K562 (cell line): ENCODE measurements around the gene TMEM225B. TPM values are rescaled to one million over a fixed set of nuclear protein-coding genes. Genes with fewer than 3 reads are reported as not detected.

Source experiments
- ATAC-seq: fragments of 200-7000 bp; cut with Tn5 transposase; 3 replicates; pipeline ENCODE4 v1.9.1; 2020; ENCODE audit warnings: moderate library complexity
- BruUV-seq: library from RNA; stranded (reverse); fragments of 400-500 nt; replicated peaks from 2 replicates; lab custom pipeline; 2021; lab: Mats Ljungman, UMichigan
- CTCF ChIA-PET: fragments of 300-600 bp; formaldehyde crosslinking; extraction: SDS; loops from one replicate; lab custom pipeline; 2021; ENCODE audit warnings: low intra/inter-chr PET ratio; lab: Yijun Ruan, JAX
- POLR2A ChIA-PET: fragments of 300-600, 350-650 bp; sonication (Branson Sonifier 250); formaldehyde crosslinking; extraction: SDS; loops from one replicate; lab custom pipeline; 2021; ENCODE audit warnings: antibody characterized with exemption, inconsistent platforms; lab: Yijun Ruan, JAX
- DNase-seq, 4 experiments: peaks; one replicate each; pipeline versions ENCODE4 v3.0.0 to v3.0.0-alpha.2; 2011 to 2018; ENCODE audit warnings: low spot score in 3 of 4, mixed read lengths in 3 of 4; ENCODE audit errors: extremely low read depth in 1 of 4
- FAIRE-seq: peaks from 2 replicates; lab custom pipeline; 2011; peaks lifted over from hg19 to GRCh38; lab: Jason Lieb, UNC
- H2AFZ ChIP-seq: 2 replicates; pipeline ENCODE4 v1.6.0; 2011; ENCODE audit warnings: low read depth, low read length, control low read depth, inconsistent platforms
- H3K27ac ChIP-seq: fragments of 200-600 bp; 3 replicates; pipeline ENCODE4 v1.8.0; 2011; ENCODE audit warnings: low read depth, mild to moderate bottlenecking, control low read depth, inconsistent platforms, low read length, moderate library complexity, mixed read lengths; ENCODE audit errors: extremely low read depth
- H3K27me3 ChIP-seq, 2 experiments: fragments of 300-600 bp in 1 of 2; 2 replicates in 1 of 2; 3 replicates in 1 of 2; pipeline versions ENCODE4 v1.6.0 to v1.8.0; 2011; ENCODE audit warnings: inconsistent platforms in 2 of 2, low read length in 2 of 2, mild to moderate bottlenecking in 1 of 2, mixed read lengths in 1 of 2, moderate library complexity in 1 of 2; ENCODE audit not compliant: control insufficient read depth in 2 of 2, insufficient read depth in 2 of 2
- H3K36me3 ChIP-seq: fragments of 300-600 bp; 3 replicates; pipeline ENCODE4 v1.8.0; 2011; ENCODE audit warnings: mild to moderate bottlenecking, low read length, inconsistent platforms; ENCODE audit not compliant: control insufficient read depth, insufficient read depth
- H3K4me1 ChIP-seq, 2 experiments: fragments of 200-600 bp in 1 of 2; replicated peaks in 1 of 2; 2 replicates in 1 of 2; 3 replicates in 1 of 2; pipeline versions ENCODE4 v1.5.1 to v1.8.0; 2011; ENCODE audit warnings: inconsistent platforms in 2 of 2, low read length in 2 of 2, mild to moderate bottlenecking in 1 of 2, mixed read lengths in 1 of 2, moderate library complexity in 1 of 2; ENCODE audit not compliant: control insufficient read depth in 2 of 2, insufficient read depth in 2 of 2
- H3K4me2 ChIP-seq: 2 replicates; pipeline ENCODE4 v1.6.1; 2011; ENCODE audit warnings: low read length, control low read depth, inconsistent platforms, mixed read lengths; ENCODE audit not compliant: insufficient read depth
- H3K4me3 ChIP-seq: fragments of 200-600 bp; sonication (generic), shearing (Covaris generic); 2 replicates; pipeline ENCODE4 v1.5.1; 2016; ENCODE audit warnings: control low read depth, inconsistent platforms
- H3K79me2 ChIP-seq: fragments of 200-600 bp; 3 replicates; pipeline ENCODE4 v1.8.0; 2011; ENCODE audit warnings: low read length, inconsistent platforms; ENCODE audit not compliant: control insufficient read depth, insufficient read depth
- H3K9ac ChIP-seq, 2 experiments: 2 replicates each; pipeline versions ENCODE4 v1.6.0 to v1.6.1; 2011; ENCODE audit warnings: low read depth in 2 of 2, low read length in 2 of 2, control low read depth in 1 of 2, inconsistent platforms in 1 of 2, mild to moderate bottlenecking in 1 of 2, mixed read lengths in 1 of 2; ENCODE audit not compliant: insufficient read depth in 1 of 2
- H3K9me1 ChIP-seq: one replicate; pipeline ENCODE4 v1.6.0; 2011; ENCODE audit warnings: inconsistent platforms, mild to moderate bottlenecking, low read length, moderate library complexity; ENCODE audit not compliant: control insufficient read depth, insufficient read depth
- H3K9me3 ChIP-seq: replicated peaks from 2 replicates; pipeline ENCODE4 v1.5.1; 2011; ENCODE audit warnings: low read depth, low read length, inconsistent platforms; ENCODE audit not compliant: control insufficient read depth, insufficient read depth
- H4K20me1 ChIP-seq: replicated peaks from 2 replicates; pipeline ENCODE4 v1.6.1; 2011; ENCODE audit warnings: low read length, inconsistent platforms, mixed read lengths; ENCODE audit not compliant: control insufficient read depth, insufficient read depth
- ESRRA ChIP-seq: fragments of 450-650 bp; IDR thresholded peaks from 2 replicates; pipeline ENCODE4 v1.6.1; 2014; ENCODE audit warnings: low read depth, mild to moderate bottlenecking, moderate library complexity, borderline replicate concordance
- HDAC1 ChIP-seq, 2 experiments: fragments of 450-650 bp; IDR thresholded peaks; 2 replicates each; pipeline ENCODE4 v1.6.1; 2016 to 2017; ENCODE audit warnings: inconsistent platforms in 1 of 2, mild to moderate bottlenecking in 1 of 2, moderate library complexity in 1 of 2
- KDM1A ChIP-seq, 2 experiments: fragments of 450-650 bp; IDR thresholded peaks; 2 replicates each; pipeline ENCODE4 v1.6.1; 2016; ENCODE audit warnings: mild to moderate bottlenecking in 2 of 2
- KLF13 ChIP-seq: fragments of 450-650 bp; IDR thresholded peaks from 2 replicates; pipeline ENCODE4 v1.6.1; 2016; ENCODE audit warnings: missing genetic modification characterization, low read depth, mild to moderate bottlenecking, missing compliant biosample characterization, moderate library complexity, borderline replicate concordance
- NR2C2 ChIP-seq, 2 experiments: fragments of 200-800 bp in 1 of 2; sonication (Bioruptor generic) in 1 of 2; sonication (generic) in 1 of 2; formaldehyde crosslinking in 1 of 2; IDR thresholded peaks; 2 replicates each; pipeline versions ENCODE4 v1.6.1 to v1.8.0; 2016 to 2022; ENCODE audit warnings: mild to moderate bottlenecking in 1 of 2, missing compliant biosample characterization in 1 of 2, missing genetic modification characterization in 1 of 2, missing genetic modification reagents in 1 of 2
- PCBP2 ChIP-seq: fragments of 200-400 bp; formaldehyde crosslinking; IDR thresholded peaks from 2 replicates; pipeline ENCODE4 v1.6.1; 2018; ENCODE audit warnings: low read length, low read depth, mild to moderate bottlenecking, moderate library complexity; ENCODE audit not compliant: poor library complexity, severe bottlenecking
- TAF15 ChIP-seq: fragments of 200-400 bp; formaldehyde crosslinking; IDR thresholded peaks from 2 replicates; pipeline ENCODE4 v1.6.1; 2017; ENCODE audit warnings: mild to moderate bottlenecking, low read depth, low read length, moderate library complexity
- ZNF175 ChIP-seq: fragments of 200-800 bp; sonication (Bioruptor generic); IDR thresholded peaks from 2 replicates; pipeline ENCODE4 v1.6.1; 2016; ENCODE audit warnings: low read depth, mild to moderate bottlenecking, missing genetic modification characterization, missing compliant biosample characterization
- WGBS: fragments of 100-300 bp; shearing (Covaris generic); methylation state at CpG from one replicate; pipeline ENCODE4 v1.1.6; 2016; ENCODE audit warnings: low coverage, mixed read lengths; ENCODE audit not compliant: insufficient coverage; ENCODE audit errors: missing lambda C conversion rate; 5-methylcytosine and 5-hydroxymethylcytosine counted together
- in situ Hi-C: fragments of 300-500 bp; cut with MboI; formaldehyde crosslinking; loops from 4 replicates; pipeline ENCODE4 v1.15.0; 2018; ENCODE audit warnings: inconsistent platforms, mixed read lengths
- intact Hi-C: fragments of 100-400 bp; cut with micrococcal nuclease; formaldehyde crosslinking; loops from 2 replicates; pipeline ENCODE4 v1.14.2; 2022
- polyA plus RNA-seq, 8 experiments: library from polyadenylated mRNA; depleted of rRNA in 4 of 8; stranded (reverse) in 5 of 8; unstranded in 3 of 8; fragments of >200 nt; fragmentation: Nextera tagmentation in 2 of 8; fragmentation: Illumina TruSeq in 1 of 8; extraction: Ambion mirVana in 2 of 8; extraction: Trizol in 1 of 8; gene quantifications; 2 replicates each; pipeline versions ENCODE4 v1.2.1 to v1.2.3, GENCODE V29; 2011 to 2014; ENCODE audit warnings: inconsistent platforms in 1 of 8, missing spikeins in 1 of 8
- total RNA-seq, 7 experiments: library from RNA; depleted of rRNA in 6 of 7; stranded (reverse); fragments of >200 nt in 6 of 7; fragmentation: Illumina TruSeq in 2 of 7; extraction: Trizol in 2 of 7; gene quantifications; 2 replicates each; pipeline versions ENCODE4 v1.2.1 to v1.2.3, GENCODE V29; 2011 to 2021; ENCODE audit warnings: low replicate concordance in 1 of 7
- TF ChIP-seq, protein P1 (sequence below), 2 experiments: fragments of 450-650 bp; IDR thresholded peaks; 2 replicates each; pipeline ENCODE4 v1.6.1; 2016
- TF ChIP-seq, protein P2 (sequence below): sonication (generic); formaldehyde crosslinking; IDR thresholded peaks from 2 replicates; pipeline ENCODE4 v1.8.0; 2022; ENCODE audit warnings: mild to moderate bottlenecking, missing genetic modification reagents

TMEM225B gene
- total and polyA plus RNA-seq, 9 of the 15 experiments (the other 6 are each of a cell fraction or from before 2014, with no cell fraction given) = 0.08 to 0.73 (median 0.56) TPM

DNA sequence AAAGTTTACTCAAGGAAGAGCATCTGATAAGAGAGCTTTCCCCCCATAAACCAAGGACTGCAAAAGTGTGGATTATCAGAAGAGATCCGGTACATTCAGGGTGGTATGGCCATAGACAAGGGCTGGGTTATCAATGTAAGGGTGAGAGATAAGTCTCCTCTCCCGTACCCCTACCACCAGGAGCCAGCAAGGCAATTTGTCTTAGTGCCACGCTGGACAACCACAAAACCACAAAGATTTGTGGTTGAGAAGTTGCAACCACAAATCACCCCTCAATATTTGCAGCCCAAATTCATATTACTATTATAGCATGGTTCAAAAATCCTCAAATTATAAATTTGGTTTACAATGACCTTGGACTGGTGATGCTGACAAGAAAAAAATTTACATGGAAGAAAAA lies 16.4 kb downstream of the TMEM225B start:
- CTCF ChIA-PET = no interaction called here
- in situ Hi-C loops = no loop called here
- no peak for FAIRE-seq

More for the DNA sequence above, 16.4 kb downstream of the TMEM225B start:
- Histone ChIP-seq H4K20me1 (no peaks in the 10 kb centered on the region), H3K9me3 (peaks cover 3% of the 10 kb centered on the region; the same call in 1 of the 2 replicates), H3K4me1 (peaks cover 14 to 17% of the 10 kb centered on the region in 2 experiments; a peak in 4 of 5 replicates), H3K36me3 (peaks cover 16% of the 10 kb centered on the region), H3K9me1 (no peaks in the 10 kb centered on the region), H3K27ac (no peak overlapping the region)
- intact Hi-C loops = no loop called here
- TF ChIP-seq, protein P1, sequence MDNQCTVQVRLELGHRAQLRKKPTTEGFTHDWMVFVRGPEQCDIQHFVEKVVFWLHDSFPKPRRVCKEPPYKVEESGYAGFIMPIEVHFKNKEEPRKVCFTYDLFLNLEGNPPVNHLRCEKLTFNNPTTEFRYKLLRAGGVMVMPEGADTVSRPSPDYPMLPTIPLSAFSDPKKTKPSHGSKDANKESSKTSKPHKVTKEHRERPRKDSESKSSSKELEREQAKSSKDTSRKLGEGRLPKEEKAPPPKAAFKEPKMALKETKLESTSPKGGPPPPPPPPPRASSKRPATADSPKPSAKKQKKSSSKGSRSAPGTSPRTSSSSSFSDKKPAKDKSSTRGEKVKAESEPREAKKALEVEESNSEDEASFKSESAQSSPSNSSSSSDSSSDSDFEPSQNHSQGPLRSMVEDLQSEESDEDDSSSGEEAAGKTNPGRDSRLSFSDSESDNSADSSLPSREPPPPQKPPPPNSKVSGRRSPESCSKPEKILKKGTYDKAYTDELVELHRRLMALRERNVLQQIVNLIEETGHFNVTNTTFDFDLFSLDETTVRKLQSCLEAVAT (IDR thresholded peaks at IDR 0.05) = peak in 1 of 2 experiments; percentile 66; a peak in 1 of 4 replicates
- no peak for TF ChIP-seq TAF15
- TF ChIP-seq KDM1A (IDR thresholded peaks at IDR 0.05) = peak; percentile 74 to 76
- TF ChIP-seq PCBP2 = no peak
- 0 out of 4 replicates have a peak, but pooled peaks of 1 of the 2 experiments have one; percentile 30 for TF ChIP-seq HDAC1 (IDR thresholded peaks at IDR 0.05)
- TF ChIP-seq NR2C2 (CRISPR knock-in tag; IDR thresholded peaks at IDR 0.05) = no peak
- no peak for TF ChIP-seq NR2C2 (tag; IDR thresholded peaks at IDR 0.05)
- TF ChIP-seq KLF13 (tag) = no peak
- TF ChIP-seq ESRRA = peak; percentile 65; the same call in 1 of the 2 replicates
- TF ChIP-seq ZNF175 (CRISPR knock-in tag) = no peak
- TF ChIP-seq, protein P2, sequence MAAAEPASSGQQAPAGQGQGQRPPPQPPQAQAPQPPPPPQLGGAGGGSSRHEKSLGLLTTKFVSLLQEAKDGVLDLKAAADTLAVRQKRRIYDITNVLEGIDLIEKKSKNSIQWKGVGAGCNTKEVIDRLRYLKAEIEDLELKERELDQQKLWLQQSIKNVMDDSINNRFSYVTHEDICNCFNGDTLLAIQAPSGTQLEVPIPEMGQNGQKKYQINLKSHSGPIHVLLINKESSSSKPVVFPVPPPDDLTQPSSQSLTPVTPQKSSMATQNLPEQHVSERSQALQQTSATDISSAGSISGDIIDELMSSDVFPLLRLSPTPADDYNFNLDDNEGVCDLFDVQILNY = no peak
- TF ChIP-seq, all 486 proteins: peak for 4
- Histone ChIP-seq H2AFZ (no peak overlapping the region), H3K4me3 (no peak overlapping the region), H3K79me2 (peaks cover 16% of the 10 kb centered on the region), H3K27me3 (peaks cover 2 to 14% of the 10 kb centered on the region in 2 experiments; a peak in 2 of 5 replicates), H3K9ac (no peak overlapping the region), H3K4me2 (no peak overlapping the region)
- POLR2A ChIA-PET = interaction anchor here (1.4 kb wide), 1 partner anchor 7 kb away, joined by 4 read pairs; no protein-coding TSS in a partner anchor
- no peak for ATAC-seq
- DNase-seq = no peak
- WGBS = 2% methylated on average over 3 of the region's 3 CpGs
- BruUV-seq = no TSS peak
